ENCODE data around the gene AP1AR. TPM values are rescaled to one million over a fixed set of nuclear protein-coding genes. Genes with fewer than 3 reads are reported as not detected.
A peak's percentile ranks its signal among the peaks of the same experiment; 100 is the strongest.

The AP1AR gene
- total RNA-seq, result 10 to 100 TPM in 3 of 4 donors, 1 to 10 TPM in 1; 9.8 to 11.6 (median 10.9) TPM
- polyA plus RNA-seq, result 6.1 TPM
- long read RNA-seq, donor 1, transcript AP1AR-202 (9 exons, 2,337 nt), result minor isoform, 6 of 67 reads
- long read RNA-seq, donor 1, transcript AP1AR-201 (10 exons, 2,902 nt), result major isoform, 51 of 67 reads
- long read RNA-seq, donor 1, partial matches to known transcripts, result 2 of 67 reads
- long read RNA-seq, donor 1, other reads (novel, unspliced or antisense), result 8 of 67 reads
- long read RNA-seq, donor 2, transcript AP1AR-201 (10 exons, 2,902 nt), result major isoform, 9 of 13 reads
- long read RNA-seq, donor 2, partial matches to known transcripts, result 0 of 13 reads
- long read RNA-seq, donor 2, other reads (novel, unspliced or antisense), result 3 of 13 reads
- long read RNA-seq, donor 3, transcript AP1AR-202 (9 exons, 2,337 nt), result minor isoform, 12 of 48 reads
- long read RNA-seq, donor 3, transcript AP1AR-201 (10 exons, 2,902 nt), result major isoform, 31 of 48 reads
- long read RNA-seq, donor 3, partial matches to known transcripts, result 0 of 48 reads
- long read RNA-seq, donor 3, other reads (novel, unspliced or antisense), result 5 of 48 reads
- long read RNA-seq, donor 4, transcript AP1AR-201 (10 exons, 2,902 nt), result major isoform, 8 of 14 reads
- long read RNA-seq, donor 4, partial matches to known transcripts, result 1 of 14 reads
- long read RNA-seq, donor 4, other reads (novel, unspliced or antisense), result 4 of 14 reads

GRCh38 chr4:112231779-112232713 is at the start of gene AP1AR:
Gene AP1AR (plus strand): TSS chr4:112231787. CDS start chr4:112232092, 305 bp downstream.
- peak; percentile 89 to 90 for ATAC-seq

GRCh38 chr4:112182604-112183003 is 49.0 kb upstream of the AP1AR start:
- no peak for ATAC-seq
- 80% methylated on average over 3 of the region's 3 CpGs for WGBS
- Histone ChIP-seq H3K4me1 (ENCODE audit: control insufficient read depth, insufficient read depth, low read length) (no peaks in the 10 kb centered on the region), H3K27me3 (ENCODE audit: control insufficient read depth, insufficient read depth) (no peaks in the 10 kb centered on the region), H3K9me3 (ENCODE audit: control insufficient read depth, low read length) (no peaks in the 10 kb centered on the region), H3K4me3 (ENCODE audit: low read length) (no peak overlapping the region), H3K27ac (ENCODE audit: low read length) (no peak overlapping the region)
- intact Hi-C loops (cut with DNase I), result no loop called here
- DNase-seq, result no peak

More at GRCh38 chr4:112231779-112232713, at the start of gene AP1AR:
- H3K4me1 ChIP-seq (ENCODE audit: control insufficient read depth, insufficient read depth, low read length), result no peaks in the 10 kb centered on the region
- intact Hi-C loops (cut with DNase I), result loop anchor here in 2 of 4 donors (5.0 kb wide), 1 partner anchor 85 kb away; the partner anchor contains the start of gene FAM241A (in 2 of the 2)
- H3K27me3 ChIP-seq (ENCODE audit: control insufficient read depth, insufficient read depth), result no peaks in the 10 kb centered on the region
- H3K9me3 ChIP-seq (ENCODE audit: control insufficient read depth, low read length), result no peaks in the 10 kb centered on the region
- under 1% methylated on average over 70 of the region's 70 CpGs for WGBS
- peak within 1 kb of the TSS; percentile 98 for H3K27ac ChIP-seq (ENCODE audit: low read length)
- peak; percentile 86 to 94 (median 93) for DNase-seq
- H3K4me3 ChIP-seq (ENCODE audit: low read length), result peak within 1 kb of the TSS; percentile 66

- Histone ChIP-seq H3K4me1 (ENCODE audit: control insufficient read depth, insufficient read depth, low read length) (no peaks in the 10 kb centered on the region), H3K27ac (ENCODE audit: low read length) (no peak overlapping the region), H3K27me3 (ENCODE audit: control insufficient read depth, insufficient read depth) (no peaks in the 10 kb centered on the region), H3K4me3 (ENCODE audit: low read length) (no peak overlapping the region), H3K9me3 (ENCODE audit: control insufficient read depth, low read length) (no peaks in the 10 kb centered on the region)
- DNase-seq (no peak), ATAC-seq (no peak)
- WGBS, result 88% methylated on average over 2 of the region's 2 CpGs
- intact Hi-C loops (cut with DNase I), result no loop called here
Measured at GRCh38 chr4:112183252-112183651, 48.3 kb upstream of the AP1AR start.

GRCh38 chr4:112184438-112184837 is 47.1 kb upstream of the AP1AR start:
- no peaks in the 10 kb centered on the region for H3K4me1 ChIP-seq (ENCODE audit: control insufficient read depth, insufficient read depth, low read length)
- no peak overlapping the region for H3K4me3 ChIP-seq (ENCODE audit: low read length)
- 100% methylated on average over 1 of the region's 1 CpG for WGBS
- intact Hi-C loops (cut with DNase I), result no loop called here
- DNase-seq, result no peak
- no peak overlapping the region for H3K27ac ChIP-seq (ENCODE audit: low read length)
- H3K27me3 ChIP-seq (ENCODE audit: control insufficient read depth, insufficient read depth), result no peaks in the 10 kb centered on the region
- H3K9me3 ChIP-seq (ENCODE audit: control insufficient read depth, low read length), result no peaks in the 10 kb centered on the region
- ATAC-seq, result no peak

- no peak overlapping the region for H3K27ac ChIP-seq (ENCODE audit: low read length)
- no peak overlapping the region for H3K4me3 ChIP-seq (ENCODE audit: low read length)
- ATAC-seq, result no peak
- WGBS, result 98% methylated on average over 2 of the region's 2 CpGs
- no peaks in the 10 kb centered on the region for H3K4me1 ChIP-seq (ENCODE audit: control insufficient read depth, insufficient read depth, low read length)
- no peaks in the 10 kb centered on the region for H3K9me3 ChIP-seq (ENCODE audit: control insufficient read depth, low read length)
- DNase-seq, result no peak
- H3K27me3 ChIP-seq (ENCODE audit: control insufficient read depth, insufficient read depth), result no peaks in the 10 kb centered on the region
- intact Hi-C loops (cut with DNase I), result no loop called here
Measured at GRCh38 chr4:112185334-112185733, 46.3 kb upstream of the AP1AR start.

GRCh38 chr4:112185740-112186670 is 45.6 kb upstream of the AP1AR start:
- Histone ChIP-seq H3K27me3 (ENCODE audit: control insufficient read depth, insufficient read depth) (no peaks in the 10 kb centered on the region), H3K9me3 (ENCODE audit: control insufficient read depth, low read length) (no peaks in the 10 kb centered on the region), H3K4me3 (ENCODE audit: low read length) (no peak overlapping the region), H3K27ac (ENCODE audit: low read length) (no peak overlapping the region), H3K4me1 (ENCODE audit: control insufficient read depth, insufficient read depth, low read length) (no peaks in the 10 kb centered on the region)
- no peak for DNase-seq
- ATAC-seq, result no peak
- intact Hi-C loops (cut with DNase I), result no loop called here
- WGBS, result 80% methylated on average over 8 of the region's 8 CpGs

- ATAC-seq (no peak), DNase-seq (no peak)
- intact Hi-C loops (cut with DNase I), result no loop called here
- Histone ChIP-seq H3K27me3 (ENCODE audit: control insufficient read depth, insufficient read depth) (no peaks in the 10 kb centered on the region), H3K4me1 (ENCODE audit: control insufficient read depth, insufficient read depth, low read length) (no peaks in the 10 kb centered on the region), H3K9me3 (ENCODE audit: control insufficient read depth, low read length) (no peaks in the 10 kb centered on the region), H3K27ac (ENCODE audit: low read length) (no peak overlapping the region), H3K4me3 (ENCODE audit: low read length) (no peak overlapping the region)
- 56% methylated on average over 2 of the region's 2 CpGs for WGBS
Measured at GRCh38 chr4:112189754-112190153, 41.8 kb upstream of the AP1AR start.

GRCh38 chr4:112190684-112191083 is 40.9 kb upstream of the AP1AR start:
- DNase-seq, result no peak
- Histone ChIP-seq H3K27ac (ENCODE audit: low read length) (no peak overlapping the region), H3K4me3 (ENCODE audit: low read length) (no peak overlapping the region), H3K4me1 (ENCODE audit: control insufficient read depth, insufficient read depth, low read length) (no peaks in the 10 kb centered on the region), H3K27me3 (ENCODE audit: control insufficient read depth, insufficient read depth) (no peaks in the 10 kb centered on the region), H3K9me3 (ENCODE audit: control insufficient read depth, low read length) (no peaks in the 10 kb centered on the region)
- 86% methylated on average over 8 of the region's 8 CpGs for WGBS
- intact Hi-C loops (cut with DNase I), result no loop called here
- ATAC-seq, result no peak

GRCh38 chr4:112196461-112196860 is 35.1 kb upstream of the AP1AR start:
- H3K4me3 ChIP-seq (ENCODE audit: low read length), result no peak overlapping the region
- 35% methylated on average over 1 of the region's 1 CpG for WGBS
- no peak overlapping the region for H3K27ac ChIP-seq (ENCODE audit: low read length)
- no peaks in the 10 kb centered on the region for H3K27me3 ChIP-seq (ENCODE audit: control insufficient read depth, insufficient read depth)
- ATAC-seq (no peak), DNase-seq (no peak)
- no peaks in the 10 kb centered on the region for H3K9me3 ChIP-seq (ENCODE audit: control insufficient read depth, low read length)
- no peaks in the 10 kb centered on the region for H3K4me1 ChIP-seq (ENCODE audit: control insufficient read depth, insufficient read depth, low read length)
- intact Hi-C loops (cut with DNase I), result no loop called here

GRCh38 chr4:112199041-112199440 is 32.5 kb upstream of the AP1AR start:
- Histone ChIP-seq H3K27me3 (ENCODE audit: control insufficient read depth, insufficient read depth) (no peaks in the 10 kb centered on the region), H3K27ac (ENCODE audit: low read length) (no peak overlapping the region), H3K4me1 (ENCODE audit: control insufficient read depth, insufficient read depth, low read length) (no peaks in the 10 kb centered on the region), H3K9me3 (ENCODE audit: control insufficient read depth, low read length) (no peaks in the 10 kb centered on the region), H3K4me3 (ENCODE audit: low read length) (no peak overlapping the region)
- no peak for ATAC-seq
- WGBS, result 63% methylated on average over 1 of the region's 1 CpG
- DNase-seq, result no peak
- intact Hi-C loops (cut with DNase I), result no loop called here

Measured in right cardiac atrium (tissue), 5 donors.